ENCODE measurements around the gene LCLAT1.

DNA sequence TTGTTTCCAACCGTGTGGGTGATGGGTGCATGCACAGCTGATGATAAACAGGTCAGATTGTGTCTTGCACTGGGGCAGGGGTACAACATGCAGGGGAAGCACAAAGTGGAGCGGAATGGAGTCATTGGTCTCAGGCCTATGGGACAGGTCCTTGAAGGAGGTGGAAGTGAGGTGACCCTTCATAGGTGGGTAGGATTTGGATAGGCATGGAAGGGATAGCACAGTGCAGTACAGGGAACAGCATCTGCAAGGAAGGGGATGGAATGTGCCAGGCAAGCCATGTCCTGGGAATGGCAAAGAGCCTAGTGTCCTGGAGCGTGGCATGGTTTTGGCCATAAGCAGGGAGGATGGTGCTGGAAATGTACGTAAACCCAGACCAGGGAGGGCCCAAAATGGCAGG is 216.3 kb downstream of the LCLAT1 start:
- TF ChIP-seq CTCF (IDR thresholded peaks at IDR 0.05) (no peak), EP300 (IDR thresholded peaks at IDR 0.05) (no peak), POLR2A (IDR thresholded peaks at IDR 0.05) (no peak)

All from upper lobe of left lung (tissue), 4 donors.